ENCODE results near the gene LAMA2. TPM values are rescaled to one million over a fixed set of nuclear protein-coding genes. Genes with fewer than 3 reads are reported as not detected.

LAMA2 gene
- polyA plus RNA-seq, 1 of the 3 experiments (the other 2 are of a cell fraction) = 0.92 TPM

- DNase-seq = no peak
- H3K4me3 ChIP-seq (ENCODE audit: low read depth in 2 of 2, low read length in 1 of 2) = no peak overlapping the region
- H3K9me3 ChIP-seq = no peaks in the 10 kb centered on the region
- peaks cover 16% of the 10 kb centered on the region for H3F3A ChIP-seq (replicated peaks; ENCODE audit: insufficient read depth)
- peak overlapping the region in 1 of 2 experiments; percentile 75; a peak in 2 of 4 replicates for H3K27ac ChIP-seq (ENCODE audit: low read depth in 2 of 2, low read length in 1 of 2)
- no peaks in the 10 kb centered on the region for H3K36me3 ChIP-seq (replicated peaks in 1 of 2; ENCODE audit: control insufficient read depth in 1 of 2, insufficient read depth in 2 of 2, low read length in 1 of 2)
- TF ChIP-seq EP300 (IDR thresholded peaks at IDR 0.05; ENCODE audit: borderline replicate concordance in 1 of 2, low read depth in 1 of 2, low read length in 1 of 2) (peak in 1 of 2 experiments; percentile 67; a peak in 2 of 4 replicates), NFIC (IDR thresholded peaks at IDR 0.05; ENCODE audit: borderline replicate concordance) (peak; percentile 59; the same call in 1 of the 2 replicates), TEAD4 (IDR thresholded peaks at IDR 0.05; ENCODE audit: borderline replicate concordance, insufficient read depth) (peak; percentile 42; the same call in 1 of the 2 replicates), POLR2AphosphoS5 (IDR thresholded peaks at IDR 0.05; ENCODE audit: low read depth, low read length) (no peak; the same call in 1 of the 2 replicates), PBX3 (IDR thresholded peaks at IDR 0.05) (peak; percentile 37), MEF2A (IDR thresholded peaks at IDR 0.05; ENCODE audit: borderline replicate concordance, low read depth) (0 out of 2 replicates have a peak, but pooled peaks have one; percentile 24), FOSL2 (IDR thresholded peaks at IDR 0.05; ENCODE audit: borderline replicate concordance, low read depth) (peak; percentile 90), USF1 (IDR thresholded peaks at IDR 0.05; ENCODE audit: borderline replicate concordance, low read depth) (no peak), FOXM1 (IDR thresholded peaks at IDR 0.05; ENCODE audit: low read depth) (no peak), TCF12 (IDR thresholded peaks at IDR 0.05) (peak; percentile 81), JUND (IDR thresholded peaks at IDR 0.05) (peak; percentile 93), IRF3 (IDR thresholded peaks at IDR 0.05; ENCODE audit: low read depth, low read length) (no peak)
- no peaks in the 10 kb centered on the region for H3K9me2 ChIP-seq
- 40% methylated on average over 3 of the region's 3 CpGs for WGBS (ENCODE audit: low lambda C conversion rate)
- CTCF ChIA-PET = no interaction called here
- no peaks in the 10 kb centered on the region for H3K27me3 ChIP-seq (ENCODE audit: insufficient read depth)
- no peak overlapping the region for H3K4me2 ChIP-seq
- no peak overlapping the region for H2AFZ ChIP-seq (ENCODE audit: low read depth)
- H3K79me2 ChIP-seq (ENCODE audit: insufficient read depth) = no peaks in the 10 kb centered on the region
- POLR2A ChIA-PET = no interaction called here
- no peaks in the 10 kb centered on the region for H4K20me1 ChIP-seq (ENCODE audit: insufficient read depth)
- no peak overlapping the region for H3K9ac ChIP-seq
- peaks cover 0 to 7% of the 10 kb centered on the region in 2 experiments; a peak in 3 of 4 replicates for H3K4me1 ChIP-seq (ENCODE audit: control insufficient read depth in 1 of 2, insufficient read depth in 2 of 2, low read depth in 1 of 2, low read length in 1 of 2)
Measured at GRCh38 chr6:129186988-129187387, 304.1 kb downstream of the LAMA2 start.

- H3K9me2 ChIP-seq = no peaks in the 10 kb centered on the region
- WGBS (ENCODE audit: low lambda C conversion rate) = 47% methylated on average over 2 of the region's 2 CpGs
- H4K20me1 ChIP-seq (ENCODE audit: insufficient read depth) = no peaks in the 10 kb centered on the region
- POLR2A ChIA-PET = no interaction called here
- peak overlapping the region in 1 of 2 experiments; percentile 68; a peak in 1 of 4 replicates for H3K27ac ChIP-seq (ENCODE audit: low read depth in 2 of 2, low read length in 1 of 2)
- H3K79me2 ChIP-seq (ENCODE audit: insufficient read depth) = no peaks in the 10 kb centered on the region
- peaks cover 0 to 7% of the 10 kb centered on the region in 2 experiments; a peak in 3 of 4 replicates for H3K4me1 ChIP-seq (ENCODE audit: control insufficient read depth in 1 of 2, insufficient read depth in 2 of 2, low read depth in 1 of 2, low read length in 1 of 2)
- TF ChIP-seq SIN3A (IDR thresholded peaks at IDR 0.05; ENCODE audit: borderline replicate concordance, low read depth, low read length) (no peak), CTCF (IDR thresholded peaks at IDR 0.05) (no peak)
- no peaks in the 10 kb centered on the region for H3K27me3 ChIP-seq (ENCODE audit: insufficient read depth)
- H3K9ac ChIP-seq = no peak overlapping the region
- H3K9me3 ChIP-seq = no peaks in the 10 kb centered on the region
- no peaks in the 10 kb centered on the region for H3K36me3 ChIP-seq (replicated peaks in 1 of 2; ENCODE audit: control insufficient read depth in 1 of 2, insufficient read depth in 2 of 2, low read length in 1 of 2)
- peaks cover 12% of the 10 kb centered on the region for H3F3A ChIP-seq (replicated peaks; ENCODE audit: insufficient read depth)
- no peak overlapping the region for H3K4me2 ChIP-seq
- H3K4me3 ChIP-seq (ENCODE audit: low read depth in 2 of 2, low read length in 1 of 2) = no peak overlapping the region
- CTCF ChIA-PET = no interaction called here
- no peak for DNase-seq
- H2AFZ ChIP-seq (ENCODE audit: low read depth) = no peak overlapping the region
Measured at GRCh38 chr6:129188306-129188705, 305.4 kb downstream of the LAMA2 start.

Data from SK-N-SH (cell line).